Ishikawa (cell line): ENCODE results near the gene SPRR3.

ENCODE experiments used
- CEBPB ChIP-seq: IDR thresholded peaks from 2 replicates; pipeline ENCODE4 v1.6.1; 2012
- CREB1 ChIP-seq: IDR thresholded peaks from 2 replicates; pipeline ENCODE4 v1.6.1; 2012; ENCODE audit warnings: low read depth
- EGR1 ChIP-seq: IDR thresholded peaks from 2 replicates; pipeline ENCODE4 v1.6.1; 2012
- EP300 ChIP-seq: IDR thresholded peaks from 2 replicates; pipeline ENCODE4 v1.6.1; 2012; ENCODE audit warnings: borderline replicate concordance
- FOXM1 ChIP-seq: IDR thresholded peaks from 2 replicates; pipeline ENCODE4 v1.6.1; 2012; ENCODE audit warnings: low read depth, borderline replicate concordance
- NFIC ChIP-seq: IDR thresholded peaks from 2 replicates; pipeline ENCODE4 v1.6.1; 2012
- RAD21 ChIP-seq: IDR thresholded peaks from 2 replicates; pipeline ENCODE4 v1.6.1; 2012; ENCODE audit warnings: low read depth
- TAF1 ChIP-seq: IDR thresholded peaks from 2 replicates; pipeline ENCODE4 v1.6.1; 2012; ENCODE audit warnings: low read depth, mild to moderate bottlenecking
- TCF12 ChIP-seq: IDR thresholded peaks from 2 replicates; pipeline ENCODE4 v1.6.1; 2012; ENCODE audit warnings: low read depth
- TEAD4 ChIP-seq: IDR thresholded peaks from 2 replicates; pipeline ENCODE4 v1.6.1; 2012
- YY1 ChIP-seq: IDR thresholded peaks from 2 replicates; pipeline ENCODE4 v1.6.1; 2012; ENCODE audit warnings: low read depth
- ZBTB7A ChIP-seq: IDR thresholded peaks from 2 replicates; pipeline ENCODE4 v1.6.1; 2012; ENCODE audit warnings: low read depth
- TF ChIP-seq, protein P1 (sequence below): IDR thresholded peaks from 2 replicates; pipeline ENCODE4 v1.6.1; 2012
- TF ChIP-seq, protein P2 (sequence below): IDR thresholded peaks from 2 replicates; pipeline ENCODE4 v1.6.1; 2012
- TF ChIP-seq, protein P3 (sequence below): IDR thresholded peaks from 2 replicates; pipeline ENCODE4 v1.6.1; 2012; ENCODE audit warnings: low read depth, mild to moderate bottlenecking

Gene SPRR3

DNA sequence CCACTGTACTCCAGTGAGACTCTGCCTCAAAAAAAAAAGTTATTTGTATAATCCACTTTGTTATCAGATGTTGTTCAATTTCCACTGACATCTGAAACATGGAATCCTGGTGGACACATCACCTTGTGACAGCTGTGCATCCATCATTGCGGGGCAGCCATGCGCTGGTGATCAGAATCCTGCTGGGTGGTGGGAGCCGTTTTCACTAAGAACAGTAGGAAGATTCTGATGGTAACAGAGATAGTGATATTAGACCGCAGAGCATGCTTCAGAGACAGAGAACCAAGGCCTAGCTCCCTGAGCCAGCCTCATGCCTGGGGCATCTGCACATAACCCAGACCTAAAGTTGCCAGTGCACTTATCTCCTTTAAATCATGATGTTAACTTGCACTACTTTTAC, 3.1 kb upstream of the SPRR3 start:
- TF ChIP-seq, protein P1, sequence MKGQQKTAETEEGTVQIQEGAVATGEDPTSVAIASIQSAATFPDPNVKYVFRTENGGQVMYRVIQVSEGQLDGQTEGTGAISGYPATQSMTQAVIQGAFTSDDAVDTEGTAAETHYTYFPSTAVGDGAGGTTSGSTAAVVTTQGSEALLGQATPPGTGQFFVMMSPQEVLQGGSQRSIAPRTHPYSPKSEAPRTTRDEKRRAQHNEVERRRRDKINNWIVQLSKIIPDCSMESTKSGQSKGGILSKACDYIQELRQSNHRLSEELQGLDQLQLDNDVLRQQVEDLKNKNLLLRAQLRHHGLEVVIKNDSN = no peak
- TF ChIP-seq EGR1 = no peak

DNA sequence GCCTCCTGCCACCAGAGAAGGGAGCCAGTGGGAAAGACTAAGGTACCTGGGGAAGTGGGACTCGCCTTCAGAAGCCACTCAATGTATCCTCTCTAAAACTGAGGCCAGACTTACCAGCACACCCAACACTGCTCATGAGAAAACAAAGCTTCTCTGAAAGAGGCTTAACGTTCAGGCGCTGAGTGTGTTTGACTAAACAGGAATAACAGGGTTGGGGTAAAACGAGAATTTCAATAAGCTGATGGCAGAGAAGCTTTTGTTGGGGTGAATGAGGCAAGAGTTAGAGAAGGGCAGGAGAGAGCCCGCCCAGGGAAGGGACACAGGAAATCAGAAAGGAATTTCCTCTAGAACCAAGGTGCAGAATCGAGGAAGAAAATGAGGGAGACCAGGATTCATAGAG, 1.7 kb upstream of the SPRR3 start:
- TF ChIP-seq, protein P2, sequence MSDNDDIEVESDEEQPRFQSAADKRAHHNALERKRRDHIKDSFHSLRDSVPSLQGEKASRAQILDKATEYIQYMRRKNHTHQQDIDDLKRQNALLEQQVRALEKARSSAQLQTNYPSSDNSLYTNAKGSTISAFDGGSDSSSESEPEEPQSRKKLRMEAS = no peak
- TF ChIP-seq, protein P3, sequence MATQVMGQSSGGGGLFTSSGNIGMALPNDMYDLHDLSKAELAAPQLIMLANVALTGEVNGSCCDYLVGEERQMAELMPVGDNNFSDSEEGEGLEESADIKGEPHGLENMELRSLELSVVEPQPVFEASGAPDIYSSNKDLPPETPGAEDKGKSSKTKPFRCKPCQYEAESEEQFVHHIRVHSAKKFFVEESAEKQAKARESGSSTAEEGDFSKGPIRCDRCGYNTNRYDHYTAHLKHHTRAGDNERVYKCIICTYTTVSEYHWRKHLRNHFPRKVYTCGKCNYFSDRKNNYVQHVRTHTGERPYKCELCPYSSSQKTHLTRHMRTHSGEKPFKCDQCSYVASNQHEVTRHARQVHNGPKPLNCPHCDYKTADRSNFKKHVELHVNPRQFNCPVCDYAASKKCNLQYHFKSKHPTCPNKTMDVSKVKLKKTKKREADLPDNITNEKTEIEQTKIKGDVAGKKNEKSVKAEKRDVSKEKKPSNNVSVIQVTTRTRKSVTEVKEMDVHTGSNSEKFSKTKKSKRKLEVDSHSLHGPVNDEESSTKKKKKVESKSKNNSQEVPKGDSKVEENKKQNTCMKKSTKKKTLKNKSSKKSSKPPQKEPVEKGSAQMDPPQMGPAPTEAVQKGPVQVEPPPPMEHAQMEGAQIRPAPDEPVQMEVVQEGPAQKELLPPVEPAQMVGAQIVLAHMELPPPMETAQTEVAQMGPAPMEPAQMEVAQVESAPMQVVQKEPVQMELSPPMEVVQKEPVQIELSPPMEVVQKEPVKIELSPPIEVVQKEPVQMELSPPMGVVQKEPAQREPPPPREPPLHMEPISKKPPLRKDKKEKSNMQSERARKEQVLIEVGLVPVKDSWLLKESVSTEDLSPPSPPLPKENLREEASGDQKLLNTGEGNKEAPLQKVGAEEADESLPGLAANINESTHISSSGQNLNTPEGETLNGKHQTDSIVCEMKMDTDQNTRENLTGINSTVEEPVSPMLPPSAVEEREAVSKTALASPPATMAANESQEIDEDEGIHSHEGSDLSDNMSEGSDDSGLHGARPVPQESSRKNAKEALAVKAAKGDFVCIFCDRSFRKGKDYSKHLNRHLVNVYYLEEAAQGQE = no peak
- TF ChIP-seq YY1 = no peak
- TF ChIP-seq, protein P1 = no peak
- TF ChIP-seq RAD21 = no peak
- no peak for TF ChIP-seq TCF12
- no peak for TF ChIP-seq CREB1
- TF ChIP-seq TEAD4 = no peak
- no peak for TF ChIP-seq EP300

DNA sequence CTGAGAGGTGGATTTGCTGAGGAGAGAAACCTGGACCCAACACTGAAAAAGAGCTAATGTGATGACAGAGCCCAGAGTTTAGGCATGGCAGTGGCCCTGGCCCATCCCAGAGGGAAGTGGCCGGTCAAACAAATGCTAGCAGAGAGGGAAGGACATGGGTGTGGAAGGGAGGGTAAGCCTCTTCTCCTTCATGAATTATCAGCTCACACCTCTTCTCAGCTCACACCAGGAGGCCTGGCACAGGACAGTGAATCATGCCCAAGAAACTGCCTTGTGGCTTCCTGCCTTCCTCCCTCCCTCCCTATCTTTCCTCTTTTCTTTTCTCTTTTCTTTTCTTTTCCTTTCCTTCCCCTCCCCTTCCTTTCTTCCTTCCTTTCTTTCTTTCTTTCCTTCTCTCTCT, 1.3 kb upstream of the SPRR3 start:
- TF ChIP-seq, protein P2 = no peak
- TF ChIP-seq NFIC (no peak), CREB1 (no peak), YY1 (no peak), EP300 (no peak), RAD21 (no peak), ZBTB7A (no peak), EGR1 (no peak), TCF12 (no peak), TAF1 (no peak)
- TF ChIP-seq, protein P1 = no peak
- TF ChIP-seq, protein P3 = no peak

DNA sequence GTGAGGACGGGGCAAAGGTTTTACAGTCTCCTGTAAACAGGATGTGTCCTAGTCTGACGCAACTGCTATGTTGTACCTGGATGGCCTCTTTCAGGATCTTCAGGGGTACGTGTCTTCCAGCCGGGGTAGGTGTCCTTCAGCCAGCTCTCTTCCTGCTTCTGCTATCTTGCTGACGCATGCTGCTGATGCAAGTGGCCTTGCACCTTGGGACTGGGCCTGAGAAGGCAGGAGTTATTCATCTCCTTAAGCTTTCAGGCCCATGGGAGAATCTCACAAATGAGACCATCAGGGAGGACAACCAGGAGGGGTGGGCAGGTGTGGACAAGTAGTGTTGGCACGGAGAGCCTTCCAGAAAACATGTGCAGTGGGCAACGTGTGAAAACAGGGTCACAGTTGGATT, 21.6 kb downstream of the SPRR3 start:
- TF ChIP-seq, protein P2 = no peak
- TF ChIP-seq YY1 = no peak
- TF ChIP-seq EP300 = no peak
- no peak for TF ChIP-seq TCF12
- TF ChIP-seq, protein P1 = no peak
- TF ChIP-seq RAD21 = no peak
- no peak for TF ChIP-seq EGR1

DNA sequence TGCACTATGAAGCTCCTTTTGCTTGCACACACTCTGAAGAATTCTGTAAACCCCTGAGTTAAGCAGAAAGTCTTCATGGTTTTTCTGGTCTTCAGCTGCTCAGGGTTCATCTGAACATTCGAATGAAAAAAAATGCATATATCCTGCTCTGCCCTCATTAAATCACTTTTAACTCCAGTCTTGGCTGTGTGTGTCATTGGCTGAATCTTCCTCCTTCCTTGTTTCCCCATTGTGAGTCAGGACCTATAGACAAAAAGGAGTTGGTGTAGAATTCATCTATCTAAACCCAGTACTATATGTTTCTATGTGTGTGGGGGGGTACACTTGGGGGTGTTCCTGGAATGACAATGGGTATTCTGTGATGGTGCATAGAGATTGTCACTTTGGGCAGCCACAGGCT, 22.9 kb downstream of the SPRR3 start:
- TF ChIP-seq RAD21 (no peak), TAF1 (no peak), TEAD4 (no peak), EGR1 (no peak), EP300 (no peak), NFIC (no peak), CREB1 (no peak), FOXM1 (no peak), TCF12 (no peak), YY1 (no peak), CEBPB (no peak)
- TF ChIP-seq, protein P3 = no peak
- TF ChIP-seq, protein P2 = no peak
